RWPE2 (cell line): ENCODE measurements around the gene UGT2A1.
A peak's percentile ranks its signal among the peaks of the same experiment; 100 is the strongest.

Source experiments
- ATAC-seq: fragments of 200-7000 bp; cut with Tn5 transposase; 3 replicates; pipeline ENCODE4 v1.9.1; 2021; ENCODE audit warnings: low read depth
- DNase-seq: peaks from one replicate; pipeline ENCODE4 v3.0.0-alpha.2; 2020; ENCODE audit warnings: low spot score
- H3K27ac ChIP-seq: fragments of 450-650 bp; 2 replicates; pipeline ENCODE4 v1.5.1; 2017; ENCODE audit warnings: mild to moderate bottlenecking; ENCODE audit not compliant: poor library complexity, severe bottlenecking
- H3K27me3 ChIP-seq: fragments of 250-450 bp; sonication (Bioruptor Pico); 2 replicates; pipeline ENCODE4 v1.5.1; 2021; ENCODE audit warnings: mild to moderate bottlenecking, moderate library complexity; ENCODE audit not compliant: insufficient read depth, poor library complexity, severe bottlenecking
- H3K36me3 ChIP-seq: fragments of 250-450 bp; sonication (Bioruptor Pico); 2 replicates; pipeline ENCODE4 v1.5.1; 2020; ENCODE audit warnings: low read depth, mild to moderate bottlenecking, moderate library complexity
- H3K4me1 ChIP-seq: fragments of 250-450 bp; sonication (Bioruptor Pico); 2 replicates; pipeline ENCODE4 v1.5.1; 2021; ENCODE audit warnings: mild to moderate bottlenecking, moderate library complexity; ENCODE audit not compliant: insufficient read depth, poor library complexity, severe bottlenecking
- H3K4me3 ChIP-seq: fragments of 250-450 bp; sonication (Bioruptor Pico); 2 replicates; pipeline ENCODE4 v1.5.1; 2021; ENCODE audit warnings: mild to moderate bottlenecking, moderate library complexity; ENCODE audit not compliant: severe bottlenecking
- H3K9me3 ChIP-seq: fragments of 250-450 bp; sonication (Bioruptor Pico); 2 replicates; pipeline ENCODE4 v1.5.1; 2021; ENCODE audit warnings: mild to moderate bottlenecking, moderate library complexity; ENCODE audit not compliant: severe bottlenecking
- CTCF ChIP-seq: fragments of 450-650 bp; IDR thresholded peaks from one replicate; pipeline ENCODE4 v1.5.1; 2017; ENCODE audit warnings: mild to moderate bottlenecking, moderate library complexity; ENCODE audit not compliant: poor library complexity, severe bottlenecking

The UGT2A1 gene

GRCh38 chr4:69653147-69653546, at the start of gene UGT2A1:
Gene UGT2A1 (minus strand): TSS chr4:69653247. CDS start chr4:69647644, 5,603 bp downstream.
- Histone ChIP-seq H3K27me3 (no peaks in the 10 kb centered on the region), H3K27ac (no peak within 1 kb of the TSS), H3K4me3 (no peak within 1 kb of the TSS), H3K36me3 (no peaks in the 10 kb centered on the region), H3K4me1 (no peaks in the 10 kb centered on the region), H3K9me3 (no peaks in the 10 kb centered on the region)
- TF ChIP-seq CTCF = no peak
- ATAC-seq = no peak
- no peak for DNase-seq

DNA sequence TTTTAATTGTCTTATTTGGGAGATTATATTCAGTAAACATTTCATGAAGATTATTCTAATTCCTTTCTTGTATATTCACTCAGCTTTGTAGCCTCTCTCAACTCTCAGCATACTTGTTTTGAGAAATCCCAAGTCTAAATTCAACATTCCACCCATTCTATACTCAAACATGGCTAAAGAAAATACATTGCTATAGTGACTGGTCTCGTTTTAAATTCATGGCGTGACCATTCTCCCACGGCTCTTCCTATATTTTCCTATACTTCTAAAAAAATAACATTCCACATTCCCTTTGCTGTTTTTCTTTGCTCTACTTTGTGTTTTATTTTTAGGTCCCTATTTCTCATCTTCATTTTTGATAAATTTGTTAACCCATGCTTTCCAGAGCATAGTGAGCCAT, 49.2 kb upstream of the UGT2A1 start:
- H3K4me3 ChIP-seq = no peak overlapping the region
- DNase-seq (no peak), ATAC-seq (no peak)
- peaks cover 4% of the 10 kb centered on the region for H3K4me1 ChIP-seq
- H3K27ac ChIP-seq = no peak overlapping the region
- peaks cover 6% of the 10 kb centered on the region for H3K9me3 ChIP-seq
- no peaks in the 10 kb centered on the region for H3K36me3 ChIP-seq
- no peaks in the 10 kb centered on the region for H3K27me3 ChIP-seq
- no peak for TF ChIP-seq CTCF

GRCh38 chr4:69701696-69702095, 48.6 kb upstream of the UGT2A1 start:
- no peak overlapping the region for H3K4me3 ChIP-seq
- no peaks in the 10 kb centered on the region for H3K36me3 ChIP-seq
- ATAC-seq (no peak), DNase-seq (no peak)
- H3K9me3 ChIP-seq = peaks cover 6% of the 10 kb centered on the region
- no peak overlapping the region for H3K27ac ChIP-seq
- H3K4me1 ChIP-seq = no peaks in the 10 kb centered on the region
- no peaks in the 10 kb centered on the region for H3K27me3 ChIP-seq
- TF ChIP-seq CTCF = no peak

DNA sequence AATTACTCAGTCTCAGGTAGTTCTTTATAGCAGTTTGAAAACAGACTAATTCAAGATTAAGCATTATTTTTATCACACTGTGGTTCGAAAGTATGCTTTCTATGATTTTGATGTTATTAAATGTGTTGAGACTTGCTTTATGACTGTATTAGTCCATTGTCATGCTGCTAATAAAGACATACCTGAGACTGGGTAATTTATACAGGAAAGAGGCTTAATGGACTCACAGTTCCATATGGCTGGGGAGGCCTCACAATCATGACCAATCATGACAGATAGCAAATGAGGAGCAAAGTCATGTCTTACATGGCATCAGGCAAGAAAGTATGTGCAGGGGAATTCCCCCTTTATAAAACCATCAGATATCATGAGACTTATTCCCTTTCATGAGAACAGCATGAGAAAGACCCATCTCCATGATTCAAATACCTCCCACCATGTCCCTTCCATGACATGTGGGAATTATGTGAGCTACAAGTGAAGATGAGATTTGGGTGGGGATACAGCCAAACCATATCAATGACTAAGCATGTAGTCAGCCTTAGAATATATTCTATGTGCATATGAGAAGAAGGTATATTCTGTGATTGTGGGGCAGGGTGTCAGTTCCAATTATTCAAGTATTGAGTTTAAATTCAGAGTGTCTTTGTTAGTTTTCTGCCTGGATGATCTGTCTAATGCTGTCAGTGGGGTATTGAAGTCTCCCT, 44.6 kb upstream of the UGT2A1 start:
- Histone ChIP-seq H3K27me3 (no peaks in the 10 kb centered on the region), H3K4me3 (no peak overlapping the region), H3K4me1 (no peaks in the 10 kb centered on the region), H3K9me3 (peaks cover 6% of the 10 kb centered on the region), H3K27ac (peak overlapping the region; percentile 30), H3K36me3 (no peaks in the 10 kb centered on the region)
- no peak for TF ChIP-seq CTCF
- DNase-seq (no peak), ATAC-seq (no peak)

- DNase-seq (no peak), ATAC-seq (no peak)
- Histone ChIP-seq H3K4me3 (no peak overlapping the region), H3K9me3 (no peaks in the 10 kb centered on the region), H3K27me3 (no peaks in the 10 kb centered on the region), H3K4me1 (no peaks in the 10 kb centered on the region), H3K36me3 (no peaks in the 10 kb centered on the region), H3K27ac (no peak overlapping the region)
- TF ChIP-seq CTCF = peak; percentile 83
Measured at GRCh38 chr4:69689599-69689998, 36.6 kb upstream of the UGT2A1 start.
